ENCODE measurements around the gene ADD3. TPM values are rescaled to one million over a fixed set of nuclear protein-coding genes. Genes with fewer than 3 reads are reported as not detected.

The ADD3 gene
- total RNA-seq, 1 experiment from 2014 or later, result 32.4 TPM

- in situ Hi-C loops (cut with HindIII; ENCODE audit: low pct_unique_long_range_greater_than_20kb, low sequenced_read_pairs) (no loop called here), intact Hi-C loops (cut with micrococcal nuclease; ENCODE audit: unreplicated experiment) (no loop called here)
- ATAC-seq (no peak), DNase-seq (ENCODE audit: low read depth, low spot score) (no peak)
- ChIA-PET POLR2A (no interaction called here), CTCF (no interaction called here)
- no TSS peak for BruUV-seq (replicated peaks)
- TF ChIP-seq POLR2AphosphoS5 (IDR thresholded peaks at IDR 0.05; ENCODE audit: low read depth, low read length) (no peak), SIN3A (IDR thresholded peaks at IDR 0.05; ENCODE audit: borderline replicate concordance, insufficient read depth, low read depth, low read length) (no peak), TCF7L2 (IDR thresholded peaks at IDR 0.05; ENCODE audit: low read depth, low read length) (no peak)
- TF ChIP-seq, protein P1, sequence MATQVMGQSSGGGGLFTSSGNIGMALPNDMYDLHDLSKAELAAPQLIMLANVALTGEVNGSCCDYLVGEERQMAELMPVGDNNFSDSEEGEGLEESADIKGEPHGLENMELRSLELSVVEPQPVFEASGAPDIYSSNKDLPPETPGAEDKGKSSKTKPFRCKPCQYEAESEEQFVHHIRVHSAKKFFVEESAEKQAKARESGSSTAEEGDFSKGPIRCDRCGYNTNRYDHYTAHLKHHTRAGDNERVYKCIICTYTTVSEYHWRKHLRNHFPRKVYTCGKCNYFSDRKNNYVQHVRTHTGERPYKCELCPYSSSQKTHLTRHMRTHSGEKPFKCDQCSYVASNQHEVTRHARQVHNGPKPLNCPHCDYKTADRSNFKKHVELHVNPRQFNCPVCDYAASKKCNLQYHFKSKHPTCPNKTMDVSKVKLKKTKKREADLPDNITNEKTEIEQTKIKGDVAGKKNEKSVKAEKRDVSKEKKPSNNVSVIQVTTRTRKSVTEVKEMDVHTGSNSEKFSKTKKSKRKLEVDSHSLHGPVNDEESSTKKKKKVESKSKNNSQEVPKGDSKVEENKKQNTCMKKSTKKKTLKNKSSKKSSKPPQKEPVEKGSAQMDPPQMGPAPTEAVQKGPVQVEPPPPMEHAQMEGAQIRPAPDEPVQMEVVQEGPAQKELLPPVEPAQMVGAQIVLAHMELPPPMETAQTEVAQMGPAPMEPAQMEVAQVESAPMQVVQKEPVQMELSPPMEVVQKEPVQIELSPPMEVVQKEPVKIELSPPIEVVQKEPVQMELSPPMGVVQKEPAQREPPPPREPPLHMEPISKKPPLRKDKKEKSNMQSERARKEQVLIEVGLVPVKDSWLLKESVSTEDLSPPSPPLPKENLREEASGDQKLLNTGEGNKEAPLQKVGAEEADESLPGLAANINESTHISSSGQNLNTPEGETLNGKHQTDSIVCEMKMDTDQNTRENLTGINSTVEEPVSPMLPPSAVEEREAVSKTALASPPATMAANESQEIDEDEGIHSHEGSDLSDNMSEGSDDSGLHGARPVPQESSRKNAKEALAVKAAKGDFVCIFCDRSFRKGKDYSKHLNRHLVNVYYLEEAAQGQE (IDR thresholded peaks at IDR 0.05; ENCODE audit: insufficient read depth in 1 of 2, low read depth in 2 of 2, low read length in 1 of 2), result no peak
- TF ChIP-seq, protein P2, sequence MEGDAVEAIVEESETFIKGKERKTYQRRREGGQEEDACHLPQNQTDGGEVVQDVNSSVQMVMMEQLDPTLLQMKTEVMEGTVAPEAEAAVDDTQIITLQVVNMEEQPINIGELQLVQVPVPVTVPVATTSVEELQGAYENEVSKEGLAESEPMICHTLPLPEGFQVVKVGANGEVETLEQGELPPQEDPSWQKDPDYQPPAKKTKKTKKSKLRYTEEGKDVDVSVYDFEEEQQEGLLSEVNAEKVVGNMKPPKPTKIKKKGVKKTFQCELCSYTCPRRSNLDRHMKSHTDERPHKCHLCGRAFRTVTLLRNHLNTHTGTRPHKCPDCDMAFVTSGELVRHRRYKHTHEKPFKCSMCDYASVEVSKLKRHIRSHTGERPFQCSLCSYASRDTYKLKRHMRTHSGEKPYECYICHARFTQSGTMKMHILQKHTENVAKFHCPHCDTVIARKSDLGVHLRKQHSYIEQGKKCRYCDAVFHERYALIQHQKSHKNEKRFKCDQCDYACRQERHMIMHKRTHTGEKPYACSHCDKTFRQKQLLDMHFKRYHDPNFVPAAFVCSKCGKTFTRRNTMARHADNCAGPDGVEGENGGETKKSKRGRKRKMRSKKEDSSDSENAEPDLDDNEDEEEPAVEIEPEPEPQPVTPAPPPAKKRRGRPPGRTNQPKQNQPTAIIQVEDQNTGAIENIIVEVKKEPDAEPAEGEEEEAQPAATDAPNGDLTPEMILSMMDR (IDR thresholded peaks at IDR 0.05), result no peak
- Histone ChIP-seq H3K27me3 (ENCODE audit: control insufficient read depth, insufficient read depth, low read length) (no peaks in the 10 kb centered on the region), H3K27ac (ENCODE audit: low read length) (no peak overlapping the region), H3K9me3 (ENCODE audit: control insufficient read depth, insufficient read depth, low read depth, low read length) (no peaks in the 10 kb centered on the region), H3K4me3 (ENCODE audit: low read depth in 2 of 2, low read length in 2 of 2) (no peak overlapping the region), H3K4me1 (ENCODE audit: control insufficient read depth, insufficient read depth, low read length) (no peaks in the 10 kb centered on the region), H3K36me3 (ENCODE audit: control insufficient read depth, insufficient read depth, low read length) (no peaks in the 10 kb centered on the region)
Observed at GRCh38 chr10:110065269-110065668, 57.5 kb downstream of the ADD3 start.

- ATAC-seq (no peak), DNase-seq (ENCODE audit: low read depth, low spot score) (no peak)
- in situ Hi-C loops (cut with HindIII; ENCODE audit: low pct_unique_long_range_greater_than_20kb, low sequenced_read_pairs), result no loop called here
- Histone ChIP-seq H3K27ac (ENCODE audit: low read length) (no peak overlapping the region), H3K4me3 (ENCODE audit: low read depth in 2 of 2, low read length in 2 of 2) (no peak overlapping the region), H3K4me1 (ENCODE audit: control insufficient read depth, insufficient read depth, low read length) (no peaks in the 10 kb centered on the region), H3K36me3 (ENCODE audit: control insufficient read depth, insufficient read depth, low read length) (no peaks in the 10 kb centered on the region), H3K9me3 (ENCODE audit: control insufficient read depth, insufficient read depth, low read depth, low read length) (no peaks in the 10 kb centered on the region), H3K27me3 (ENCODE audit: control insufficient read depth, insufficient read depth, low read length) (no peaks in the 10 kb centered on the region)
- ChIA-PET POLR2A (no interaction called here), CTCF (no interaction called here)
- TF ChIP-seq, protein P1 (IDR thresholded peaks at IDR 0.05; ENCODE audit: insufficient read depth in 1 of 2, low read depth in 2 of 2, low read length in 1 of 2), result no peak
- no peak for TF ChIP-seq POLR2AphosphoS5 (IDR thresholded peaks at IDR 0.05; ENCODE audit: low read depth, low read length)
- TF ChIP-seq, protein P2 (IDR thresholded peaks at IDR 0.05), result no peak
- no peak for TF ChIP-seq SIN3A (IDR thresholded peaks at IDR 0.05; ENCODE audit: borderline replicate concordance, insufficient read depth, low read depth, low read length)
- TF ChIP-seq TCF7L2 (IDR thresholded peaks at IDR 0.05; ENCODE audit: low read depth, low read length), result no peak
- BruUV-seq (replicated peaks), result no TSS peak
- intact Hi-C loops (cut with micrococcal nuclease; ENCODE audit: unreplicated experiment), result no loop called here
Observed at GRCh38 chr10:110067960-110068770, 60.4 kb downstream of the ADD3 start.

All from Panc1 (cell line).